Activated T-cell treated with anti-CD3 and anti-CD28 coated beads, Interleukin-2, amount 50 U/mL, for 48 hours (primary cell): Measurements from ENCODE around the gene MCF2L.
A peak's percentile ranks its signal among the peaks of the same experiment; 100 is the strongest.

Experiments
- DNase-seq, 2 experiments: peaks; one replicate each; pipeline ENCODE4 v3.0.0-alpha.2; 2020

MCF2L gene

DNA sequence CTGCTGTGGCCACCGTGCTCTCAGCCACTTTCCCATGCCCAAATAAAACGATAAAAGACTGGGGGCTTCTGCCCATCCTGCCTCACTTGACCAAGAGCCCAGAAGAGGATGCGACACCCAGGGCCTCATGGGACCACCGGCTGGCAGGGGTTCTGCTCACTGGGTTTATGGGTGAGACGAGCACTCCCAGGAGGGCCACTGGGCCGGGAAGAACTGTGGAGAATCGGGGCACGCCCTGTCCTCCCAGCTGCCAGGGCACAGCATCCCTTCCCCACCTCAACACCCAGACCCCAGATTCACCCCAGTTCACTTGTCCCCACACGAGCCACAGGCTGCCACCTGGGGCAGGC lies 148.9 kb downstream of the MCF2L start:
- no peak for DNase-seq

DNA sequence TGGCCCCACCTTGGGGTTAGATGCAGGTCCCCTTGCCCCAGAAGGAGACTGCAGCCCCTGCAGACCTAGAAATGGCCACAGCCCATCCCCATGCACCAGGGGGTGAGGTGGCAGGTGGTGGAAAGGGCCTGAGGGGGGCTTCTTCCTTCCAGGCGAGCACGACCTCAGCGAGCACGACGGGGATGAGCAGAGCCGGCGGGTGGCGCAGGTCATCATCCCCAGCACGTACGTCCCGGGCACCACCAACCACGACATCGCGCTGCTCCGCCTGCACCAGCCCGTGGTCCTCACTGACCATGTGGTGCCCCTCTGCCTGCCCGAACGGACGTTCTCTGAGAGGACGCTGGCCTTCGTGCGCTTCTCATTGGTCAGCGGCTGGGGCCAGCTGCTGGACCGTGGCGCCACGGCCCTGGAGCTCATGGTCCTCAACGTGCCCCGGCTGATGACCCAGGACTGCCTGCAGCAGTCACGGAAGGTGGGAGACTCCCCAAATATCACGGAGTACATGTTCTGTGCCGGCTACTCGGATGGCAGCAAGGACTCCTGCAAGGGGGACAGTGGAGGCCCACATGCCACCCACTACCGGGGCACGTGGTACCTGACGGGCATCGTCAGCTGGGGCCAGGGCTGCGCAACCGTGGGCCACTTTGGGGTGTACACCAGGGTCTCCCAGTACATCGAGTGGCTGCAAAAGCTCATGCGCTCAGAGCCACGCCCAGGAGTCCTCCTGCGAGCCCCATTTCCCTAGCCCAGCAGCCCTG lies 149.4 kb downstream of the MCF2L start:
- no peak for DNase-seq

DNA sequence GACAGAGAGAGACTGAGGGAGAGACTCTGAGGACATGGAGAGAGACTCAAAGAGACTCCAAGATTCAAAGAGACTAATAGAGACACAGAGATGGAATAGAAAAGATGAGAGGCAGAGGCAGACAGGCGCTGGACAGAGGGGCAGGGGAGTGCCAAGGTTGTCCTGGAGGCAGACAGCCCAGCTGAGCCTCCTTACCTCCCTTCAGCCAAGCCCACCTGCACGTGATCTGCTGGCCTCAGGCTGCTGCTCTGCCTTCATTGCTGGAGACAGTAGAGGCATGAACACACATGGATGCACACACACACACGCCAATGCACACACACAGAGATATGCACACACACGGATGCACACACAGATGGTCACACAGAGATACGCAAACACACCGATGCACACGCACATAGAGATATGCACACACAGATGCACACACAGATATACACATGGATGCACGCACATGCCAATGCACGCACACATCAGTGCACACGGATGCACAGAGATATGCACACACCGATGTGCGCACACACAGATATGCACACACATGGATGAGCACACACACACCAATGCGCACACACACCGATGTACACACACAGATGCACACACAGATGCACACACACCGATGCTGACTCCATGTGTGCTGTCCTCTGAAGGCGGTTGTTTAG lies 150.3 kb downstream of the MCF2L start:
- DNase-seq: no peak

DNA sequence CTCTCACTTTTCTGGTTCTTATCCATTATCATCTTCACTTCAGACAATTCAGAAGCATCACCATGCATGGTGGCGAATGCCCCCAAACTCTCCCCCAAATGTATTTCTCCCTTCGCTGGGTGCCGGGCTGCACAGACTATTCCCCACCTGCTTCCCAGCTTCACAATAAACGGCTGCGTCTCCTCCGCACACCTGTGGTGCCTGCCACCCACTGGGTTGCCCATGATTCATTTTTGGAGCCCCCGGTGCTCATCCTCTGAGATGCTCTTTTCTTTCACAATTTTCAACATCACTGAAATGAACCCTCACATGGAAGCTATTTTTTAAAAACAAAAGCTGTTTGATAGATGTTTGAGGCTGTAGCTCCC lies 150.8 kb downstream of the MCF2L start:
- no peak for DNase-seq

DNA sequence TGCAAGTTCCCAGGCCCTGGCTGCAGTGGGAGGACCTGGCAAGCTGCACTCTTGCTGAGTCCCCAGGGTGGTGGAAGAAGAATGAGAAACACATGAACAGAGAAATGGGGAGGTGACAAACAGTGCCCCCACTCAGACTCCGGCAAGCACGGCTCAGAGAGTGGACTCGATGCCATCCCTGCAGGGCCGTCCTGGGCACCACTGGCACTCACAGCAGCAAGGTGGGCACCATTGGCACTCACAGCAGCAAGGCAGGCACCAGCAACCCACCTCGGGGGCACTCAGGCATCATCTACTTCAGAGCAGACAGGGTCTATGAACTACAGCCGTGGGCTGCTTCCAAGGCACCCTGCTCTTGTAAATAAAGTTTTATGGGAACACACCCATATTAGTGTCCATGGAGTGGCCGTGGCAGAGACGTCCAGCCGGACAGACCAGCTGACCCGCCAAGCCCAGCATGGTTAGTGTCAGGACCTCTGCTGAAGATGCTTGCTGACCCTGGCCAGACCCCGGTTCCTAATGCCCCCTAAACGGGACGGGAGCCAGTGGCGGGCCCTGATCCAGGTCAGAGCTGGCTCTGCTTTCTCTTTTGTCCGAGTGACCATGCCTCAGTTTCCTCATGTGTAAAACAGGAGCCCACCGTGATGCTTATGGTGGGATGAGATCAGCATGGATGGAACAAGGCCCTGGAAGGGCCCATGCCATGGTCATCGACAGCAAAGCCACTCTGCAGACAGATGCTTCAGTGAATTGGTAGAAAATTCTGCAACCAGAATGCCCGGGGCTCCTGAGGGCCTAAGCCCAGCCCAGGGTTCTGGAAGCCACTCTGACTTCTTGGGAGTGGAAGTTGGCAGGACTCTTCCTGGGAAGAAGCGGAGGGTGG lies 151.5 kb downstream of the MCF2L start:
- DNase-seq: no peak

DNA sequence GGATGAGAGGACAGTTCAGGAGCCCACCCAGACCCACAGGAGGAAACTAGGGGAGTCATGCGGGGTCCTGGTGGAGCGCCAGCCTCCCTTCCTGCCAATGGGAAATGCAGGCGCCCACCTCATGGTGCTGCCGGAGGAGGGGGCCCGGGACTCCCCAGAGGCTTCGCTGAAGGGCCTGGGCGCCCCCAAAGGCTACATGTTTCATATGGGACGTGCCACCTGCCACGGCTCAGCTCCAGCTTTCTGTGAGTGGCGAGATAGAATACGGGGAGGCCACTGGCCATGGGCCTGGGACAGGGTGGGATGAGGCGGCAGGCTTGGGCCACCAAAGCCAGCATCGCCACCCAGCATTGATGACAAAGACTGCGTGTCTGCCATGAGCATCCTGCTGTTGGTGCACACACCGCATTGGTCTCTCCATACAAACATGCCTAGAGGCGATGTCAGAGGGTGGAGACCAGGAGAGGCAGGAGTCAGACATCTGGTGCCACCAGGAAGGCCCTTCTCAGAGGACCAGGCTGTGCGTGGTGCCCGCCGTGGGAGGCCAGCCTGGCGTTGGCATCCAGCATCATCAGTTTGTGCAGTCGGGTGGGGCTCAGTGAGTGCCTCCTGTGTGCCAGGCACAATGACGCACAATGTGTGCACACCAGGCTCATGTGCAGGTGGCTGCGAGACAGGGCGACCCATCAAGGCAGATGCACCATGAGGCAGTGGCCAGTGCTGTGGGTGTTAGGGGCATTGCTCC lies 152.3 kb downstream of the MCF2L start:
- DNase-seq: no peak

DNA sequence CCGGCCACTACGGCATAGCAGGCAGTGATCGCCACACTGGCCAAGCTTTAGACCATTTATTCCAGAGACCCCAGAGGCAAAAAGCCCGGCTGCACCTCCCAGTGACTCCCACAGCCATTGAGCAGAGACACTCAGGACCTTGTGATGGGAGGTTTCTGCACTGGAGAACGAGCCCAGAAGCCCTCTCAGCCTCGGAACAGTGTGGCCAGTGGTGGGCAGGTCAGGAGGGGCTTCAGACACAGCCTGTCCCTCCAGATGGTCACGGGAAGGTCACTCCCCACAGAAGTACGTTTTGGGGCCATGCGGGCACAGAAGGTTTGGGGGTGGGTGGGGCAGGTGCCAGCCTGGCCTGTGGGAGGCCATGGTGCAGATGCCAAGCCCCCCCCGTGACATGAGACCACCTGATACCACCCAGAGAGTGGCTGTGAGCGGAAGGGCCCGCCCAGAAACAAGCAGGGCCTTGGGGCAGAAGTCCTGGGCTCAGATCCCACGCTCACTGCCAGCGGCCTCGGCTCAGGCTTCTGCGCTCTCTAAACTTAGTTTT lies 153.0 kb downstream of the MCF2L start:
- no peak for DNase-seq

DNA sequence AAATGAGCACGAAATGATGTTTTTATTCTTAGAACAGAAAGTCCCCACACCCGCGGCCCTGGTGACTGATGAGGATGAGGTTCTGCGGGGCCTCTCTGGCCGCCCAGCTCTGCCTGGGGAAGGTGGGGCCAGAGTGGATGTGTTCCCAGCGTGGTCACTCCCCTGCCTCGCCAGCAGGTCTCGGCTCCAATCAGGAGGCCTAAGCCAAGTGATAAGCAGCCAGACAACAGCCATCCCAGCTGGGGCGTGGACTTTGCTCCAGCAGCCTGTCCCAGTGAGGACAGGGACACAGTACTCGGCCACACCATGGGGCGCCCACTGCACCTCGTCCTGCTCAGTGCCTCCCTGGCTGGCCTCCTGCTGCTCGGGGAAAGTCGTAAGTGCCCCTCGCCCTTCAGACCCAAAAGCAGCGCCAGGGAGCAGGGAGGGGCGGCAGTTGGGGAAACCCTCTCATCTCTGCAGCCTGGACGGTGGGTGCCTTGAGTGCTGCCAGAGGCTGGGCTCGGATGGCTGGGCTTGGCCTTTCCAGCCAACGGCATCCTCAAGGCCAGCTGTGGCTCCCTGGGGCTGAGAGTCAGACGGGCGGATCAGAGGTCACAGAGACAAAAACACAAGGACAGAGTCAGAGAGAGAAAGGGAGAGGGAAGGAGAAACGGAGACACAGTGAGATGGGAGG lies 153.7 kb downstream of the MCF2L start, which contains the start of gene F10:
Gene F10, plus strand, starts transcription at position 250 of the 676 bp plus-strand sequence. Its CDS starts 57 bp downstream, at position 307.
- no peak for DNase-seq

DNA sequence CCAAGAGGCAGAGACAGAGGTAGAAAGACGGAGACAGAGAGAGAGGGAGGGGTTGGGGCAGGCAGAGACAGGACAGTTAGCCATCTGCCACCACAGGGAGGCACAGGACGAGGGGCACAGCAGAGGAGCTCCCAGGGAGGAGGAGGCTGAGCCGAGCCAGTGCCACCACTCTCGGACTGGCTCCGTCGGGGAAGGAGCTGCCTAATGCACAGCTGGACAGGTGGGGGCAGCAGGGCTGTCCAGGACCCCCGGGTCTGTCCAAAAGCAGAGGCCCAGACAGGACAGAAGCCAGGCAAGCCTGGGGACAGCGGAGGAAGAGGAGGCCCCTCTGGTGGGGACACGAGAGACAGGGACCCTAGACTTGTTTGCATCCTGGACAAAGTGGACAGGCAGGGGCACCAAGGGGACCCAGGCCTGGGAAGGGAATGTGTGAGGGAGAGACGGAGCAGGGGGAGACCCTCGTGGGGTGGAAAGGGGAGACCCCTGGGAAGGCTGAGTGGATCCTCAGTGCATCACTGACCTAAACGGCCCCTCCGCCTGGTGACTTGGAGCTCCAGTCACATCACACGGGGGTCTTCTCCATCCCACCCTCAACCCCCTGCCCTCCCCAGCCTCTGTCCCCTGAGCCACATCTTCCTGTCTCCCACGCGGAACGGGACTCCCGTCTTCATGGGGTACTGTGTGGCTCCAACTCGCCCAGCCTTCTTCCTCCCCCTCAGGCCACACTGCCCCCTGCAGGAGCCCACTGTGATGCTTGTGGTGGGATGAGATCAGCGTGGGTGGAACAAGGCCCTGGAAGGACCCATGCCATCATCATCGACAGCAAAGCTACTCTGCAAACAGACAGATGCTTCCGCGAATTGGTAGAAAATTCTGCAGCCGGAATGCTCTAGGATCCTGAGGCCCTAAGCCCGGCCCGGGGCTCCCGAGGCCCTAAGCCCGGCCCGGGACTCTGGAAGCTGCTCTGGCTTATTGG lies 154.5 kb downstream of the MCF2L start:
- peak in 1 of 2 experiments; percentile 43 for DNase-seq

DNA sequence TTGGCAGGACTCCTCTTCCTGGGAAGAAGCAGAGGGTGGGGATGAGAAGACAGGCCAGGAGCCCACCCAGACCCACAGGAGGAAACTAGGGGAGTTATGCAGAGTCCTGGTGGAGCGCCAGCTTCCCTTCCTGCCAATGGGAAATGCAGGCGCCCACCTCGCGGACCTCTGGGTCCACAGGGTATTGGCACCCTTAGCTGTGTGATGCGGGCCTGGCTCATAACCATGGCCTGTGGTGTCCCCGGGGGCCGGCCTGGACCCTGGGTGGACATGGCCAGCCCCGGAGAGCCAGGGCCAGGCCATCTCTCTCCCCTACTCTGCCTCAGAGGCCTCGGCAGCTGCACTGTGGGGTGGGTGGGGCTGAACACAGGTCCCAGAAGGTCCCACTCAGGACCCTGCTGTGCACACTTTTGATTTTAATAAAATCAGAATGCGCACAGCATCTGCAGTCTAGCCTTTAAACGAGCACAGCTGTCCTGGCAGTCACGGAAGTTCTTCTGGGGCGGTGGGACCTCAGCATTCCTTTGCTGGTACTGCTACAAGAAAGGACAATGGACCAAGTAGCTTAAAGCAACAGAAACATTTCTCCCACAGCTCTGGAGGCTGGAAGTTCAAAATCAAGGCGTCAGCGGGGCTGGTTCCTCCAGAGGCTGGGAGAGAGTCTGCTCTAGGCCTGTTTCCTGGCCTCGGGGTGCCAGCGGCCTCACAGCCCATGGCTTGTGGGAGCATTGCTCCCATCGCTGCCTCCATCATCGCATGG lies 155.4 kb downstream of the MCF2L start:
- DNase-seq: no peak

DNA sequence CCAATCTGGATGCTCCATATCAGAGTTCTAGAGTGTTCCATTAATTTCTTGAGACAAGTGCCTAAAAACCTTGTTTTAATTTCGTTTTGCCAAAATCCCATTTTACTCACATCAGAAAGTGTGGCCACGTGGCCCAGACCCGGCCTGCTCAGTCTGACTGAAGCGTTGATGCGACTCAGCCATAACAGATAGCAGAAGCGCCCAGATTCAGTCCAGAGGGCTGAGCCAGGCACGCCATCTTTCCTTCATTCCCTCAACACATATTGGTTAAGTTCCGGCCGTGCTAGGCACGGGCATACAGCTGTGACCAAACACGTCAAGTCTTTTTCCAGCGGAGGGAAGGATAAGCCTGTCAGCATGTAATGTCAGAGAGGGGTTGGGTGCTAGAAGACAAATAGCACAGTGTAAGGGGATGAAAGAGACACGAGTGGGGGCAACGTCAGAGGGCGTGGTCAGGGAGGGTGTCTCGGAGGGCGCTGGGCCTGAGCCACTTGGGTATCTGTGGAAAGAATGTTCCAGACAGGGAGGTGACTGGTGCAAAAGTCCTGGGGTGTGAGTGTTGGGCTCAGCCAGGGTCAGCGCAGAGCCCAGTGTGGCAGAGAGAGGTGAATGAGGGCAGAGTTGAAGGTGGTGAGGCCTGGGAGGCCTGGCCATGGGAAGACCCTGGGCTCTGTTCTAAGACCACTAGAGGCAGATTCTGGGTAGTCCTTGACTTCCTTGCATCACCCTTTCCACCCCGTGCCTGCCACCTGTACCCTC lies 156.7 kb downstream of the MCF2L start:
- DNase-seq: no peak

DNA sequence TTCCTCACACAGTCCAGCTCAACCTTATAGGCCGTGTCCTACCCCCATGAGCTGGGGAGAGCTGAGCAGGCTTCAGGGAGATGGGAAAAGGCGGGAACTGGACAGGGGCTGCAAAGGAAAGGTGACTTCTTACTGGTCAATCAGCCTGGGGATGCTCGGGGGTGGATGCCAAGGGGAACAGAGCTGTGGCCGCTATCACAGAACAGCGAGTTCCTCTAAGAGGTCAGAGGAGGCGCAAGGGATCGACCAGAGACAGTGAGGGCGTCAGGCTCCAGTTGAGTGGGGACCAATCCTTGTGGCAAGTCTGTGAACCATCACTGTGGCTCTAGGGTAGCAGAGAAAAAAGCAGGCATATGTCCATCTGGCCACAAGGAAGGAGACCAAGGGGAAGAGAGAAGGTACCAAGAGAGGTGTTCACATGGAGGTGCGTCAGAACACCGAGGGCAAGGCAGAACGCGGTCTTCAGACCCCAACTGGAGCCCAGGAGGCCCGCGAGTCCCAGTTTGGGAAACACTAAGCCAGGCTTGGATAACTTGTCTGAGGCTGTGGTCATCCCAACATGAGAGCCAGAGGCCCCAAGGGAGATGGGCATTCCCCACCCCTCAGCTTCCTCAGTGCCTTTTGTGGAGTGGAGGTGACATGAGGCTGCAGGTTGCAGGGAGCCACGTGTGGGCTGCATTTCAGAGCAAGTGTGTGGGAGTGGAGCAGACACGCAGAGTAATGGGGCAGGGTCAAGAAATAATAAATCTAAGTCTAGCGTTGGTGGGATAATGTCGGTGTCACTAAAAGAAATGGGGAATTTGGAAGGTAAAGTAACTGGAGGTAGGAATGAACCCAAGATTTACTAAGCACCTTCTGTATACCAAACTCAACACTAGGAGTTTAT lies 157.5 kb downstream of the MCF2L start:
- no peak for DNase-seq

DNA sequence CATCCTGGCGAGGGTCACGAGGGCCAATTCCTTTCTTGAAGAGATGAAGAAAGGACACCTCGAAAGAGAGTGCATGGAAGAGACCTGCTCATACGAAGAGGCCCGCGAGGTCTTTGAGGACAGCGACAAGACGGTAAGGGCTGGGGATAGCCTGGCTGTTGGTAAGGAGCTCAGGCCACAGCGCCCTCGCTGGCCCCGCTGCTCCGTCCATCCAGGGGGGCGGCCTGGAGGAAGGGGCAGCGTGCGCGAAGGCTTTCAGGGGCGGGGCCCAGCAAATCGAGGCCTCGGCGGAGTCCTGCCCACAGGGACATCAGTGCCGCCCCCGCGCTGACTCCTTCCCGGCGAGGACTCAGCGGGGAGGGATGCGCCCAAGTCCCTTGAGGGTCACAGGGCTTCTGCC lies 160.5 kb downstream of the MCF2L start:
- DNase-seq: no peak

DNA sequence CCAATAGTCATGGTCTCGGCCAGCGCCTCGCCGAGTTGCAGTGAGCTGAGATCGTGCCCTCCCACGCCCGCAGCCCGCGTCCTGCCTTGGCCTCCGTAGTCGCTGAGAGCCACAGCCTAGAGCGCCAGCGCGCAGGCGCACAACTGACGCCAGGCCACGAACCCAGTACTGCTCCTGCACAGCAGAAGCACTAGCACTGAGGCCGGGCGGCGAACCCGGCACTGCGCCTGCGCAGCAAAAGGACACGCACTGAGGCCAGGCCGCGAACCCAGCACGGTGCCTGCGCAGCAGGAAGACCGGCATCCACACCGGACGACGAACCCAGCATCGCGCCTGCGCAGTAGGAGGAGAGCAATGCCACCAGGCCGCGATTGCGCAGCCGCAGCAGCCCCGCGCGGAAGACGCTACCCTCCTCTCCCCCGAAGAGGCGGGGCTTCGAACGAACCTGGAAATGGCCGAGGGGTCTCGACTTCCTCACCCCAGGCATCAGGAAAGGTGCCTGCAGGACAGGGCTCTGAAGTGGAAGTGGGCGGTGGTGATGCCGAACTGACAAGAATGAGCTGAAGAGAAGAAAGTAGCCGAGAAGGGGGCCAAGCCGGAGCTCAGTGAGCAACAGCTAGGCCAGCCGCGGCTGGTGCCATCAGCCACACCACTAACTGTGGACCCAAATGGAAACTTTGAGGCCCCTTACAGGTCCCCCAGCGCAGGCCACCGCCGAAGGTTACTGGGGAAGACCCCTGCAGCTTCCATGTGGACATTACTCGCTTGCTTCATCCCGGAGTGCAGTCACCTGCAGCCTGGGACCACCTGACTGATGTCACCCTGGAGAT lies 161.1 kb downstream of the MCF2L start:
- DNase-seq: no peak

DNA sequence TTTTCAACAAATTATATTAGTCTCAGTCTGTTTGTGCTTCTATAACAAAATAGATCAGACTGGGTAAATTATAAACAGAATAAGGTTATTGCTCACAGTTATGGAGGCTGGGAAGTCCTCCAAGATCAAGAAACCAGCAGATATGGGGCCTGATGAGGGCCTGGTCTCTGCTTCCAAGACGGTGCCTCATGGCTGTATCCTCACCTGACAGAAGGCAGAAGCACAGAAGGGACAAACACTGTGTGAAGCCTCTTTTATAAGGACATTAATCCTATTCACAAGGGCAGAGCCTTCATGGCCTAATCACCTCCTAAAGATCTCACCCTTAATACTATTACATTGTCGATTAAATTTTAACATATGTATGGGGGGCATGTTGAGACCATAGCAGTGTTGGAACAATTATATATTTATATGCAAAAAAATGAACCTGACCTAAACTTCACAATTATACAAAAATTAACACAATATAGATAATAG lies 166.3 kb downstream of the MCF2L start:
- DNase-seq: no peak

DNA sequence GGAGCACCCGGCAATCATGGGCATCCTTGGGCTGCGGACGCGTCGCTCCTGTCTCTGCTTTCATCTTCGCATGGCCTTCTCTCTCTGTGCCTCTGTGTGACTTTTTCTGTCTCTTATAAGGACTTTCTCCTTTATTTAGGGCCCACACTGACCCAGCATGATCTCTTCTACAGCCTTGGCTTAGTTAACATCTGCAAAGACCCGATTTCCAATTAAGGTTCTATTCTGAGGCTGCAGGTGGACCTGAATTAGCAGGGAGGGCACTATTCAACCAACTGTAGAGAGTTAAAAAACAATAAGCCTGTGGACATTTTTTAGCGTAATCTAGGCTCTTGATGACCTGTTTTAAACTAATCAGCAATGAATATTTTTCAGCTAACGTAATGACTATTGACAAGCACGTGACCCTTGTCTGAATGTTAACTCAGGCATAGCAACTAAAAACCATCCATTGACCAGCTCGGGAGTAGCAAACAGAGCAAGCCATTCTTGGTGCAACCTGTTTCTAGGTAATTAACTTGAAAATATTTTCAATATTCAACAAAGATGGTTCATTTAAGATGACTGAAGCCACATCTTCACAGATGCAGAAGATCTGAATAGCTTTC lies 168.8 kb downstream of the MCF2L start:
- no peak for DNase-seq
